Measurements from ENCODE around the gene BSPRY.
A peak's percentile ranks its signal among the peaks of the same experiment; 100 is the strongest.

BSPRY gene

DNA sequence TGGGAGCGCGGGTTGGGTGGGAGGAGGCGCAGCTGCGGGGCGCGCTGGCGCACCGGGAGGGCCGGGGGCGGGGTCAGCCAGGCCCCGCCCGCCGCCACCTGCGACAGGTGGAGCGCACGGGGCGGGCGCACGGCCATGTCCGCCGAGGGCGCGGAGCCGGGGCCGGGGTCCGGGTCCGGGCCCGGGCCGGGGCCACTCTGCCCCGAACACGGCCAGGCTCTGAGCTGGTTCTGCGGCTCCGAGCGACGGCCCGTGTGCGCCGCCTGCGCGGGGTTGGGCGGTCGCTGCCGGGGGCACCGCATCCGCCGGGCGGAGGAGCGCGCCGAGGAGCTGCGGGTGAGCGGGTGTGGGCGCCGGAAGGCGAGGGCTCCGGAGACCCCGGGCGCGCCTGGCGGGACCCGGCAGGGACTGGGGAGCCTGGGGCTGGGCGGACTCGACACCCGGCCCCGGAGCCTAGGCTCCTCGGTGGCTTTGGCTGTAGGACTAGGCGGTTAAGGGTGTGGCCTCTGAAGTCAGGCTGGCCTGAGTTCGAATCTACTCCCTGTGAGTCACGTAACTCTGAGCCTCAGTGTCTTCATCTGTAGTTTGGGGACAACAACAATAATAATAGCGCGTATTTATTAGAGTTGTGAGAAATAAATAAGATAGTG is at the start of gene BSPRY:
Gene BSPRY, plus strand, starts transcription at position 97 of the 650 bp plus-strand sequence. Its CDS starts 39 bp downstream, at position 136.
- DNase-seq: no peak

DNA sequence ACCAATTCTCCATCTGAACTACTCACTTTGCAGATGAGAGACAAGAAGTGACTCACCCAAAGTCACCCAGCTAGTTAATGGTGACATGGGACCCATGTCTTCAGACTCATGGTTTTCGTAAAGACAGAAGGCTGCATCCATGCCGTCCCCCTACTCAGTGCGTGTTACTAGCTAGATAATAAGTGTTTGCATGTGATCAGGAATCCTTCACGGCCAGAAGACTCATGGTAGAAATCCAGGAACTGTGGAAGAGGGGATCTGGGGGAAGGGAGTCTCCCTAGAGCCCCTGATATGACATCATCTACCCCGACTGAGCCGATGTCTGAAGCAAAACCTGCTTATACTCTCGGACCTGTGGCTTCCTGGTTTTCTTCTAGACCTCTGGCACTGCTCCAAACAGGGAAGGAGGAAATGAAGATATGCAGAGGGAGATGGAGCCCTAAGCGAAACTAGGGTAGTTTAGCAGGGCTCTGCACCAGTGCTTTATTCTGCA is 49.5 kb upstream of the BSPRY start:
- DNase-seq: peak; percentile 93

DNA sequence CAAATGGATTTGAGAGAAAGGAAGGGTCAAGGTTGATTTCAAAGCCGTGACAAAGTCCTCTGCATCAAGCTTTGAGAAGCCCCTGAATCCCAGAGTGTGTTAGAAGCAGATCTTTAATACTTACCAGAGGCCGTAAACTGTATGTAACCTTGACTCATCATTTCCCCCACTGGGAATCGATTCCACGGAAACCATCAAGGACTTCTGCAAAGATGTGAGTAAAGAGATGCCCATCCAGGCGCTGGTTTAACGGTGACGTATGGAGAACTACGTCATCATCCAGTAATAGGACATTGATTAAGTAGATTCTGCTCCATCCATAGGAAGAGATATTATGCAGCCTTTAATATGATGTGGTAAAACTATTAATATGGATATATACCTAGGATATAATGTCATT is 47.8 kb upstream of the BSPRY start:
- no peak for DNase-seq

DNA sequence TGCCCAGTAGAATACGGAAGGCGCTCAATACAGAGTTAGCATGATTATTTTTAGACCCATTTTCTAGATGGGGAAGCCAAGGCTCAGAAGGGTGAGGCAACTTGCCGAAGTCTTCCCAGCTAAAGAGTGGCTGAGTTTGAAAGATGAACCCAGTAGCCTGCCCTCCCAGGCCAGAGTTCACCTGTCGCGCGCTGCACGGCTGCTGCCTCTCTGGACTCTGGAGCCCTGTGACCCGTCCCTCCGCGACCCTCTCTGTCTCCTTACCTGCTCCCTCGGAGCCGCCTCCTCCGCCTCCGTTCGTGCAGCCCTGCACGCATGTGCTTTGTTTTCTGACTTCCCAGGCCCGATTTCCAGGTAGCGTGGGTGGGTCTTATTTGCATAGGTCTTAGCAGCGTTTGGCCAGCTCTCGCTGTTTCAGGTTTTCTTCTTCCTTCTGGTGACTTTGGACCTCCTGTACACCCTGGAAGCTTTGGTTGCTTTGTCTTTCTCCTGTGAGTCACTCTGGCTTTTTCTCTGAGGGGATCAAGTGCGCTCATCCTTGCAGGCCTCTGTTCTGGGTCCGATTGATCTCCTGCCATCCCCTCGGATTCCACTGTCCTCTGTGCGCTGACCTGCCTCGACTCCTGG is 46.4 kb upstream of the BSPRY start, which contains the start of gene RNF183:
Gene RNF183, minus strand, starts transcription at position 585 of the 627 bp plus-strand sequence. CDS start 5,192 bp downstream, outside the sequence.
- no peak for DNase-seq

DNA sequence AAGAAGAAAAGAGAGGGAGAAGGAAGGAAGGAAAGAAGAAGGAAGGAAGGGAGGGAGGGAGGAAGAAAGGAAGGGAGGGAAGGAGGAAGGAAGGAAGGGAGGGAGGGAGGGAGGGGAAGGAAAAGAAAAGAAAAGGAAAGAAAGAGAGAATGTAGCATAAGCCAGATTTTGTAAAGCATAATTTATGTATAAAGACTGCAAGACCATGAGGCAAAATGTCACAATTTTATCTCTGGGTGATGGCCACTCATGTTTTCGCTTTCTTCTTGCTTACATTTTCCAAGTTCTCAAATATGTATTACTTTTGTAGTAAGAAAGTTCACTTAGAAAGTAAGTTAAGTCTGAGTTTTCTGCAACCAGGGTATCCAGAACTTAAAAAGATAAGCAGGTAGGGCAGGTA is 42.8 kb upstream of the BSPRY start:
- DNase-seq: no peak

DNA sequence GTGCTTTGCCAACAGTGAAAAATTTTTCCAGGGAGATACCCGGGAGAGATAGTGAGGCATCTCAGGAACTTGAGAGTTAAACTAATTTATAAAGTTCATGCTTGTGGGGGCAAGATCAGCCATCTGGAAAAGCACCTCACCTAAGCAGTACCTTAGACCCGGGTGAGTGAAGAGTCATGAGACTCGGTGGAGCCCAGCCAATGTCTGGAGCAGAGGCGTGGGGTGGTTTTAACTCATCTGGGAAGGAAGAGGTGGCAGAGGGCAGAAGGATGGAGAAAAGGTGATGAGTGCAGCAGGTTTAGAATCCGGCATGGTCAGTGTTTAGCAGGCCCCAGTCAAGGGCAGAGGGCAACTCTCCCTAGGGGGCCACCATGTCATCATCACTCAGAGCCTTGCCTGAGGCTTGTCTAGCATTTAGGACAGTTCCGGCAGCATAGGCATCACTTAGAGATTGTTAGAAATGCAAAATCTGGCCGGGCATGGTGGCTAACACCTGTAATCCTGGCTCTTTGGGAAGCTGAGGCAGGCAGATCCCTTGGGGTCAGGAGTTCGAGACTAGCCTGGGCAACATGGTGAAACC is 41.9 kb upstream of the BSPRY start:
- DNase-seq: no peak

DNA sequence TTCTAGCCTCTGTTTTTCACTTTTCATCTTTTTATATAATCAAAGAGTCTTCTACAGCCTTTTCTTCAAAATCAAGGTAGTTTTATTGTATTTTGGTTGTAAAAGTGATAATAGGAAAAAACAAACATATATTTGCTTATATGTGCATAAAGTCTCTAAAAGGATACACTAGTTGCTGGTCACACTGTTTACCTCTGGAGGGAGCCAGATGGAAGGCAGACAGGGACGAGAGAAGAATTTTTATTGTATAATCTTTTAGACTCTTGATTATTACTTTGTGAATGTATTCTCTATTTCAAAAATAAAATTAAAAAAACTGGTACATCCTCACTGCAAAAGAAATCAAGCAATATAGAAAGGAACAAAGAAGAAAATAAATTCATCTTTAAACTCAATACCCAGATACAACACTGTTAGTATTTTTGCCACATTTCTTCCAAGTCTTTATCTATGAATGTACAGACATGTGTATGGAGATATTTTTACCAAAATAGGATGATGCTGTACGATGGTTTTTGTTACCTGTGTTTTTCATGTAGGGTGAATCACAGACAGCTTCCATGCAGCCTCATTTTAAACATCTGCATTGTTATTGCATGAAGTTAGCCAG is 40.0 kb upstream of the BSPRY start:
- DNase-seq: peak; percentile 11

DNA sequence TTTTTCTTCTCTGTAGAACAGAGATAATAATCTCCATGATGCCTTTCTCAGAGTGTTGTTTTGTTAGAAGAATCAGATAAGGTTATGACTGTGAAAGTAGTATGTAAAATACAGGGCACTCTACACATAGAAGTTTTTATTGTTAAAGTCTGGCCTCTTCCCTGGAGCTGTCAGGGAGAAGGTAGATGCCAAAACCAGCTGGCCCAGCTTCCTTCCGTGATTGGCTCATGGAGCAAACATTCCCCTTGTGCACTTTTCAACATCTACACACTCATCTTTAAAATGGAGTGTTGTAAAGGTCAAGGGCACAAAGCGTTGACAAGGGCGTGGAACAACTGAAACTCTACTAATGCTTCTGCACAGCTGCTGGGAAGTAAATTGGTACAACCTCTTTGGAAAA is 38.8 kb upstream of the BSPRY start:
- DNase-seq: no peak

DNA sequence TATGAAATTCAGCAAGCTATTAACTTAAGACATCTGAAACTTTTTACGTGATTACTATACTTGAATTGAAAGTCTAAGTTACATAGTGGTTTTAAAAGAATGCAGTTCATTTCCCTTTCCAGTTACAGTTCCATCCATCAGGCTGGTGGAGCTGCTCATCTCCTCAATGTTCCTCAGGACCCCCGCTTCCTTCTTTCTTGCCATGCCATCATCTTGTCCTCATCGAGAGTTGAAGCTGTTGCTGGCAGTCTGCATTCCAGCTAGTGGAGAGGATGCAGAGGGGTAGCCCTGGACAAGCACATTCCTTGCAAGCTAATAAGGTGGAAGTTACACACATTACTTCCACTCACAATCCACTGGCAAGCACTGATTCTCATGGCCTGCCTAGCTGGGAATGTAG is 37.4 kb upstream of the BSPRY start:
- DNase-seq: no peak

DNA sequence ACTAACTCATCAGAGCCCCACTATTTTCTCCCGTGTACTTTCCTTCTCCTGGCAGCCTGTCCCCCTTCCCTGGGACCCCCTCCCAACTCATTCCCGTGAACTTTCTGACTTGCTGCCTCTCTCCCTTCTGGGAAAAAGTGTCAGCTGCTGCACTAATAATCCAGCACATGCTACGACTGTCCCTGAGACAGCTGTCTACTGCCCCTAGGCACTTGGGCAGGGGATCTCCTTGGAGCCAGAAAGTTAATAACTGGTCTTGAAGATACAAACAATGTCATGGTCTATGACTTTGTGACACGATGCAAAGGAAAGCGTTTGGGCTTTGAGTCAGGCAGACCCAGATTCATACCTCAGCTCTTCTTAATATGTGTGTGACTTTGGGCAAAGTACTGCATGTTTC is 36.1 kb upstream of the BSPRY start:
- no peak for DNase-seq

DNA sequence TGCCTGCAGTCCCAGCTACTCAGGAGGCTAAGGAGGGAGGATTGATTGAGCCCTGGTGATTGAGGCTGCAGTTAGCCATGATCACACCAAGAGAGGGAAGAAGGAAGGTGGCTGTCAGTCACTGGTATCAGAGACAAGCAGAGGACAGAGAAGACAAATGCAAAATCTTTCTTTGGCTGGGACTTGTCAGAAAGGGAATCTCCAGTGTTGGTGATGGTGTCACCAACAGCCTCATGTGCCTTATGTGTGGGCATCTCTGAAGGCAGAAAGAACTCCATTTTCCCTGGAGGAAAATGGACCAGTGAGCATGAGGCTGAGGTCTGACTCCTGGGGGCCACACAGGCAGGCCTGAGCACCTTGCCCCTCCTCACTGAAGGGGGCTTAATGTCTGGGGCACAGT is 34.1 kb upstream of the BSPRY start:
- DNase-seq: no peak

DNA sequence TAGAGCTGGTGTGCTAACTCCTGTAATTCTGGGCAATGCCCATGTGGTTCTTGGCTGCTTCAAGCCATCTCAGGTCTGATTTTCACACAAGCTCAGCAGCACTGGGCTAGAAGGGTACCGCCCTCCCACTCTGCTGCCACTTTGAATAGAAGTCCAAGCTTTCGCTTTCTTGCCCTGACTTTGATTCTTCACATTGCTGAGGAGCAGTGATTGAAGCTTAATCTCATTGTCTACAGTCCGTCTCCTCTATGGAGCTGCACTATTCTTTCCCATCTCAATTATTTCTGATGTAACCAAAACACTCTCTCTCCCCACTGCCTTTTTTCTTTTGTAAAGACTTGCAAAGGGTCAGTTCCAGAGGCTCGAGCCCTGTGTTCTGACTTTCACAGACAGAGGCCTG is 33.3 kb upstream of the BSPRY start:
- DNase-seq: no peak

DNA sequence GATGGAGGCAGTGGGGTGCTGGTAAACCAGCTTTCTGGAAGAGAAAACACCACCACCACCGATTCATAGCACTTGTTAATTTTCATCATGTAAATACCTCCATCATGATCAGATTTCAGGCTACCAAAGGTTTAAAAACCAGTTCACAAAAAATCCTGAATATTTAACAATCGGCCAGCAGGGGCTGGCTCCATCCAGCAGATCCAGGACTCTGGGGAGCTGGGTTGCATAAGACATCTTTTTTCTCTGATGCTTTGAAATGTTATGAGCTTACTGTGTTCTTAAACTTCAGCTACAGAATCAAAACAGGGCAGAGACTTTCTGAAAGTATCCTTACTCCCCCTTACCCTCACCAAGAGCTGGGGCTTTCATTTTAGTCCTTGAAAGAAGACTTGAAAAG is 31.6 kb upstream of the BSPRY start:
- no peak for DNase-seq

DNA sequence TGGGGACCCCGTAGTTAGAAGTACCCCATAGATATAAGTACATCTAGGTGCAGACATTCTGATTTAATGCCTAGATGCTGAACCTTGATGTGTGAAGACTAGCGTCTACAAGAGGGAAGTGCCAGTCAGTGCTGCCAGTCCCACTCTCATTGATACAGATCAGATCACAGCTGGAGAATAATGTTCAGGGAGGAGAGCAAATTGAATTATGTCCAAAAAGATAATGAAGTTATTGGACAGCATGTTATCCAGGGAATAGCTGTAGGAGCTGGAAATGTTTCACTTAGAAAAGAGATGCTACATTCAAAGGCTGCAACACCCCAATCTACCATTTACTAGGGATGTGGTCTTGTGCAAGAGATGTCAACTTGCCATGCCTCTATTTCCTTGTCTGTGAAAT is 30.3 kb upstream of the BSPRY start:
- DNase-seq: no peak

DNA sequence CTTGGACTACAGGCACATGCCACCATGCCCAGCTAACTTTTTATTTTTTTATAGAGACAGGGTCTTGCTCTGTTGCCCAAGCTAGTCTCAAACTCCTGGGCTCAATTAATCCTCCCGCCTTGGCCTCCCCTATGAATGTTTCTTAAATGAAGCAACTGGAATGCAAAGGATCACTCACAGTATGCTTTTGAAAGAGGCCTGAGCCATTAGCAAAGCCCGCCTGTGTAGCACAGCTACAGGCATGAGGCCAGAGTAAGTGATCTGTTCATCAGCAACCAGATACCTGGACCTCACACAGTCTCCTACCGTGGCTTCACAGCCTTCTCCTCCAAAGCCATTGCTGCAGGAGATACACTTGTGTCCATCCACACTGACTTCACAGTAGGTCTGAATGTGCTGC is 29.3 kb upstream of the BSPRY start:
- no peak for DNase-seq

DNA sequence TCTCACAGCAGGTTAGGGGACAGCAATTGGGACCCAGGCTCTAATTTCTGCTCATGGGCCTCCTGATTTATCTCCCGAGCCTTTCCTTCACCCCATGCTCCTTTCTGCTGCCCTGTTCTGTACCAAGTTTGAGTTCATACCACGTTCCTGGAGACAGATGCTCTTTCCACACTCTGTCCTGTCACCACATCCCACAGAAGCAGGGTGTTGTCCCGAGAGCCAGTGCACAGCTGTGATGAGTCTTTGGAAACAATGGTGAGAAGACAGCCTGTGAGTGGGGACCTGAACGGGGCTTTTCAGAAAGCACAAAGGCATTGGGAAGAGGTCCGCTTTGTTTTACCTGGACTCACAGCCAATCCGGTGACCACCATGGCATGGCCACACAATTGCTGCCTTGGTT is 26.7 kb upstream of the BSPRY start:
- no peak for DNase-seq

DNA sequence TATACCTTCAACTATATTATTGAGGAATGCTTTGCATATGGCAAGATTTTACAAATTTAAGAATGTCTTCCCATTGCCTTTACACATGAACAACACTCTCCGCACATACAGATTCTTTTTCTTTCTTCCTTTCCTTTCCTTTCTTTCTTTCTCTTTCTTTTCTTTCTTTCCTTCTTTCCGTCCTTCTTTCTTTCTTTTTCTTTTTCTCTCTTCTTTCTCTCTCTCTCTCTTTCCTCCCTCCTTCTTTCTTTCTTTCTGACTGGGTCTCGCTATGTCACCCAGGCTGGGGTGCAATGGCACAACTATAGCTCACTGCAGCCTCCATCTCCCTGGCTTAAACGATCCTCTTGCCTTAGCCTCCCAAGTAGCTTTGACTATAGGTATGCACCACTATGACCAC is 23.1 kb upstream of the BSPRY start:
- DNase-seq: no peak

DNA sequence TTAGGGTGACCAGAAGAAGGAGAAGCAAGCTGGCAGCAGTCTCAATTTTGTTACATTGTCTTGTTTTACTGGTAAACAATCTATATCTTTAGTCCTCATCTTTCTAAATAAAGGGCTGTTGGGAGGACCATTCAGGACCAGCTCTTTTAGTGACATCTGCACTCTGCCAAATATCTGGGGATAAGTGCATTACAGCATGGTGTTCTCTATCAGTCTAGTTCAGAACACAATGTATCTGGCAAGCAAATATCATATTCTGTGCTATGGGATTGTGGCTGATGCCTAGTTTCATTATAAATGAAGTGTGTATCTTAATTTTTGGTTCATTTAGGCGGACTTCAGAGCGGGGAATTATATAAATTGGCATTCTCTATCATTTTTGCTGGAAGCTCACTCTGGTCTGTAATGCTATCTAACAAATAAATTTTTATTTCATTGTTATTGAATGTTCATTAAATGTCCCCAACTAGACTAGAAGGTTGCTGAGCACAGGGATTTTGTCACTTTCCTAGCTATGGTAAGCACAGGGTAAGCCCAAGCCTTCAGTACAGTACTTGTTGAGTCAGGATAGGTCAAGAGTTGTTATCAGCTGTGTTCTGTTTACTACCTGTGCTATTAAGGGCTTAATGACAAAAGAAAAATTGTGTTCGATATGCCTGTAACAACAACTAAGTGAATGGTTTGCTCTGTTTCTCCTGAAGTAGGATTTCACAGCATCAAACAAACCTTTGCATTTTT is 21.1 kb upstream of the BSPRY start:
- no peak for DNase-seq

DNA sequence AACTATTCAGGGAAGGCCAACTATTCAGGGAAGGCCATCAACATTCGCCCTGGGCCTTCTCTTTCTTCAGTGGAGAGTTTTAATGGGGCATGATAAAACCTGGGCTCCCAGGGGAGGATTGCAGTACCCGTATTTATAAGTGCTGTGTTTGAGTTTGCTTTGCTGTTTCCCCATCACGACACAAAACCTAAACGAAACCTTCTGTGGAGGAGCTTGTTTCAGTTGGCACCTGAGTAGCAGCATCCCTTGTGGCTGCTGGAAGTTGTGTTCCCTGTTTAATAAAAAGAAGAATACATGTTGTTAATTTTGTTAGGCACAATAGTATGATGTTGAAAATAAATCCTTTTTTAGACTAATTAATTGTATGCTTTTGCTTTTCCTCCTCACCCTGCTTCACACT is 17.6 kb upstream of the BSPRY start:
- no peak for DNase-seq

DNA sequence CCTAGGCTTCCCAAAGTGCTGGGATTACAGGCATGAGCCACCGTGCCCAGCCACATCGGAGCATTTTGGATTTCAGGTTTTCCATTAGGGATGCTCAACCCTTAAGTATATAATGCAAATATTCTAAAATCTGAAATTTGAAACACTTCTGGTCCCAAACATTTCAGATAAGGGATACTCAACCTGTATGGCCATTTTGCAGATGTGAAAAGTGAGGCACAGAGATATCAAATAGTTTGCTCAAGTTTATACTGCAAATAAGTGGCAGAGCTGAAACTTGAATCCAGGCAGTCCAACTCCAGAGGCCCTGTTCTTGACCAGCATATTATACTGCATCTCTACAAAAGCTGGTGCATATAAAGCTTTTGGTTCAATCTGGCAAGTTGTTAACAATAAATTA is 11.6 kb upstream of the BSPRY start:
- DNase-seq: no peak

DNA sequence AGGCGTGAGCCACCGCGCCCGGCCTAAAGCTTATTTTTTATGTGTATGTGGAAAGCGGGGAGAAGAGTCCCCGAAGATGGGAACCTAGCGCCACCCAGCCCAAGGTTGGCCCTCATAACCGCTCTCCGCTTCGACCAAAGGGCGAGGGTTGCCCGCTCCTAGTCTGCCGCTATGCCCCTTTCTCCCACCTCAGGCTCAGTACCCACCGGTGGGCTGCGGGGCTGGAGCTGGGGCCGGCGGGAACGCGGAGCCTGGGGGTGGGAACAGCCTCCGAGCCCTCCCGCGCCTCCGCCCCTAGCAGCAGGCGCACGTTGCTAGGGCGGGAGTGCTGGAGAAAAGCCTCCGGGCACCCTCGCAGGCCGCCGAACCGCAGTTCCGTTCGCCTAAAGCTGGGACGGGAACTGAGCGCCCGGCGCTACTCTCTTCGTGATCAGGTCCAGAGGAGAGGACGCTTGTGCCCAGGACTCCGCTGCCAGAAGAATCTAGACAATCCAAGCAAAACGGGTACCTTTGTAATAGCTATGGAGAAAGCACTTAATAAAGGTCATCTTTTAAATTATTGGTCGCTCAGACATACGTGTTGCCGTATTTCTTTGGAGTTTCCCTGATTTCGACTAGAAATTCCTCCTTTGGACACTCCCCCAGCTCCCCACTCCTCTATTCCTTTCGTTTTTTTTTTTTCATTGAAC is 9.2 kb upstream of the BSPRY start, which contains the start of gene WDR31:
Gene WDR31, minus strand, starts transcription at position 265 of the 689 bp plus-strand sequence. CDS start 8,253 bp downstream, outside the sequence.
- peak; percentile 58 for DNase-seq

DNA sequence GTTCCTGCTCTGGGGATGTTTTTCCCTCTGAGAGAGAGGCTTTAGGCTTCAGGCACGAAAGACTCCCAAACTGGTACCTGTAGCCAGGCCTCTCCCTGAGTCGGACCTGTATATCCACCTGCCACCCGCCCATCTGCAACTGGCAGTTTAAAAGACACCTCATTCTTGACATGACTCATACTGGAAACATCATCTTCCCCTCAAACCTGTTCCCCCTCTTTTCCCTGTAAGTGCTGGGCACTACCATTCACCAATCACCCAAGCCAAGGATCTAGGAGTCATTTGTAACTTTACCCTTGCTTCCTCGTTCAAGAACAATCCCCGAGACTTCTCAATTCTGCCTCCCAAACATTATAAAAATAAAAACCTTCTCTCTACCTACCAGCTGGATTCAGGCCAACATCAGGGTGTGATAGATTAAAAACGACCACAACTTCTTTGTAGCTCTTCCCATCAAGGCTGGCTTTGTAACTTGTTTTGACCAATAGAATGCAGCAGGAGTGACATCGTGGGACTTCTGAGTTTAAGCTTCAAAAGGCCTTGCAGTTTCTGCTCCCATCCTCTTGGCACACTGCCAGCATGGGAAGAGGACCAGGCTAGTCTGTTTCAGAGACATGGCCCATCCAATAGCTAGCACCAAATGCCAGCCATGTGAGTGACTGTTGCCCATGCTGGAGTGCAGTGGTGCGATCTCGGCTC is 7.5 kb upstream of the BSPRY start:
- peak; percentile 53 for DNase-seq
